ENCODE results near the gene SOX5. TPM values are rescaled to one million over a fixed set of nuclear protein-coding genes. Genes with fewer than 3 reads are reported as not detected.

The SOX5 gene
- total RNA-seq, 2 experiments from 2014 or later, result not detected

DNA sequence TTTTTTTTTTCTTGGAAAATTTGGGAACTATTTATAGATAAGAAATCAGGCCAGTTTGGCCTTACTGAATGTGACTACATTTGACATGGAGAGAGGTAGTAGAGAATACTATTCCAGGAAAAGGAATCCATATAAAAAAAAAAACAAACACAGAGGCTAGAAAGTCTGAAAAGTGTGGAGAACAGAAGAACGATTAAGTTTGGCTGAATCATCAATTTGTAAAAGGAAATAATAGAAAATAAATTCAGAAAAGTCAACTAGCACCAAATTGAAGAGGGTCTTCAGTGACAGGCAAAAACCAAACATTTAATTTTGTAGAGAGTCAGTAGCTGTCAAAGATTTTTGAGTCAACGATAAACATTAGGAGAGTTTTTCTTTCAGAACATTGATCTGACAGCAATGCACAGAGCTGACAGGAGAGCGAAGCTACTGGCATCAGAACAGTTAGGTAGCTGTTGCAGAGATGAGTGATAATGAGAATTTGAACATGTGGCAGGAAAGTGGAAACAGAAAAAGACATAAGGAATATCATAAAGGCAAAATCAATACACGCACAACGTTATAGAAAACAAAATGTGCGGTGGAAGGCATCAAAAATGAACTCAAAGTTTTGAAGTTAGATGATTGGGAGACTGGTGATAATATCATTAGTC is 241.2 kb downstream of the SOX5 start:
- ChIA-PET CTCF (no interaction called here), POLR2A (no interaction called here)
- Mint-ChIP-seq H3K27me3 (no peaks in the 10 kb centered on the region), H3K4me1 (no peaks in the 10 kb centered on the region), H3K36me3 (ENCODE audit: low read depth) (no peaks in the 10 kb centered on the region), H3K27ac (no peak overlapping the region), H3K4me3 (no peak overlapping the region), H3K9me3 (no peaks in the 10 kb centered on the region)
- no peak for DNase-seq

- H3K4me3 Mint-ChIP-seq, result no peak overlapping the region
- POLR2A ChIA-PET, result no interaction called here
Measured at GRCh38 chr12:23707270-23707669, 242.2 kb downstream of the SOX5 start.

GRCh38 chr12:23704992-23705943 is 244.2 kb downstream of the SOX5 start:
- Mint-ChIP-seq H3K9me3 (no peaks in the 10 kb centered on the region), H3K4me3 (no peak overlapping the region), H3K4me1 (no peaks in the 10 kb centered on the region), H3K27me3 (no peaks in the 10 kb centered on the region), H3K27ac (no peak overlapping the region), H3K36me3 (ENCODE audit: low read depth) (no peaks in the 10 kb centered on the region)
- ChIA-PET POLR2A (no interaction called here), CTCF (no interaction called here)
- DNase-seq, result no peak

More at GRCh38 chr12:23707270-23707669, 242.2 kb downstream of the SOX5 start:
- no peak for DNase-seq
- H3K27me3 Mint-ChIP-seq, result no peaks in the 10 kb centered on the region
- CTCF ChIA-PET, result no interaction called here
- H3K36me3 Mint-ChIP-seq (ENCODE audit: low read depth), result no peaks in the 10 kb centered on the region
- H3K27ac Mint-ChIP-seq, result no peak overlapping the region
- H3K4me1 Mint-ChIP-seq, result no peaks in the 10 kb centered on the region
- no peaks in the 10 kb centered on the region for H3K9me3 Mint-ChIP-seq

DNA sequence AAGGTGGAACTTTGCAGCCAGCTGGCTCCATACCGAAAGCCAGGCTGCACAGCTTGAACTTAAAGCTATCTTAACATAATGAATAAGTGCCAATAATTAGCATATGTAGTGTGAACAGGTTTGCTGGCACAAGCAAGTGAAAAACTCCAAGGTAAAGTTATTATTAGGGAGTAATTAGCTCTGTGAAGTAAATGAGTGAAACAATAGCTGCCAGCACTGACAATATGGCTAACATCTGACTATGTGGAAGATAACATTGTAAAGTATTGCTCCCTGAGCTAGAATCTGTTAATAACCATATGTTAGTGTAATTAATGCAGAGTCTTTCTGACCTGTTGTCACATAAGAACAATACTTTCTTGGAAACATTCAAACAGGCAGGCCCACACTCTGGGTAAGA is 246.4 kb downstream of the SOX5 start:
- CTCF ChIA-PET, result no interaction called here
- H3K9me3 Mint-ChIP-seq, result no peaks in the 10 kb centered on the region

GRCh38 chr12:23699031-23699430 is 250.4 kb downstream of the SOX5 start:
- H3K27ac Mint-ChIP-seq, result no peak overlapping the region
- H3K4me1 Mint-ChIP-seq, result no peaks in the 10 kb centered on the region
- no peak overlapping the region for H3K4me3 Mint-ChIP-seq
- ChIA-PET POLR2A (no interaction called here), CTCF (no interaction called here)
- H3K36me3 Mint-ChIP-seq (ENCODE audit: low read depth), result no peaks in the 10 kb centered on the region
- no peak for DNase-seq
- H3K27me3 Mint-ChIP-seq, result no peaks in the 10 kb centered on the region
- H3K9me3 Mint-ChIP-seq, result no peaks in the 10 kb centered on the region

More for the DNA sequence above, 246.4 kb downstream of the SOX5 start:
- H3K4me1 Mint-ChIP-seq, result no peaks in the 10 kb centered on the region
- H3K4me3 Mint-ChIP-seq, result no peak overlapping the region
- no peak for DNase-seq
- H3K36me3 Mint-ChIP-seq (ENCODE audit: low read depth), result no peaks in the 10 kb centered on the region
- POLR2A ChIA-PET, result no interaction called here
- no peak overlapping the region for H3K27ac Mint-ChIP-seq
- no peaks in the 10 kb centered on the region for H3K27me3 Mint-ChIP-seq

GRCh38 chr12:23694920-23695319 is 254.6 kb downstream of the SOX5 start:
- H3K4me3 Mint-ChIP-seq, result no peak overlapping the region
- DNase-seq, result no peak
- no peaks in the 10 kb centered on the region for H3K27me3 Mint-ChIP-seq
- no peaks in the 10 kb centered on the region for H3K4me1 Mint-ChIP-seq
- no peaks in the 10 kb centered on the region for H3K9me3 Mint-ChIP-seq
- POLR2A ChIA-PET, result no interaction called here
- H3K27ac Mint-ChIP-seq, result no peak overlapping the region
- CTCF ChIA-PET, result interaction anchor here (0.8 kb wide), 1 partner anchor 11 kb away, joined by 3 read pairs; no protein-coding TSS in a partner anchor
- no peaks in the 10 kb centered on the region for H3K36me3 Mint-ChIP-seq (ENCODE audit: low read depth)

DNA sequence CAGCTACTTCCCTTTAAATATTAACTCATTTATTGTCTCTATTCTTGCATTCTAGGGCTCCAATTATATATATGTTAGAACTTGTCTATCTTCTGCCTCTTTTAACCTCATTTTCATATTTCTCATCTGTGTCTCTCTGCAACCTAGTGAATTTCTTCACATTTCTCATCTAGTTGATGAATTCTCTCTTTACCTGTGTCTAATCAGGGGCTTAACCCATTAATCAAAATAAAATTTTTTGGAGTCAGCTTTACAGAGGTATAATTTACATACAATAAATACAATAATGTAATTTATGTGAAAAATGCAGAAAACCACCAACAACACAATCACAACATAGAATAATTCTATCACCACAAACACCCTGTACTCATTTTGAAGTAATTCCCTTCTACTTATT is 255.2 kb downstream of the SOX5 start:
- no peak for DNase-seq
- ChIA-PET POLR2A (no interaction called here), CTCF (interaction anchor here (0.8 kb wide), 1 partner anchor 10 kb away, joined by 3 read pairs; no protein-coding TSS in a partner anchor)
- no peaks in the 10 kb centered on the region for H3K4me1 Mint-ChIP-seq
- no peaks in the 10 kb centered on the region for H3K27me3 Mint-ChIP-seq
- H3K36me3 Mint-ChIP-seq (ENCODE audit: low read depth), result no peaks in the 10 kb centered on the region
- H3K4me3 Mint-ChIP-seq, result no peak overlapping the region
- H3K9me3 Mint-ChIP-seq, result no peaks in the 10 kb centered on the region
- H3K27ac Mint-ChIP-seq, result no peak overlapping the region

DNA sequence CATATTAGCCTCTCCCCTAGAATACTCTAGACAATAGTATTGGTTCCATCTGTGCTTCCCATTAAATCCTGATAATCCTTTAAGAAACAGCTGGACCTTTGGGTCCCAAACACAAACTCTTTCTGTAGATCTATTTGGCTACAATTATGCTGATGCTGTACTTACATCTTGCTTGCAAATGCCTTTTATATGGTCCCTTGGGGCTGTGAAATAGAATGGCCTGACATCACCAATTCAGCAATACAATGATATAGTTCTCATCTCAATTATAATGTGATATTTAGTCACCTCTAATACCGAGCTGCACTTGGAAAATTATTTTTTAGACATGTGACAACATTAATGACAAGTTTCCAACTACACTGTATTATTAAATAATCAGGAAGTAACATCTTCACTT is 261.5 kb downstream of the SOX5 start:
- H3K9me3 Mint-ChIP-seq, result no peaks in the 10 kb centered on the region
- no peak overlapping the region for H3K4me3 Mint-ChIP-seq
- ChIA-PET CTCF (interaction anchor here (0.6 kb wide), 1 partner anchor 92 kb away, joined by 6 read pairs; no protein-coding TSS in a partner anchor), POLR2A (no interaction called here)
- no peak overlapping the region for H3K27ac Mint-ChIP-seq
- H3K27me3 Mint-ChIP-seq, result no peaks in the 10 kb centered on the region
- no peaks in the 10 kb centered on the region for H3K36me3 Mint-ChIP-seq (ENCODE audit: low read depth)
- DNase-seq, result no peak
- no peaks in the 10 kb centered on the region for H3K4me1 Mint-ChIP-seq

GRCh38 chr12:23686095-23686494 is 263.4 kb downstream of the SOX5 start:
- Mint-ChIP-seq H3K9me3 (no peaks in the 10 kb centered on the region), H3K36me3 (ENCODE audit: low read depth) (no peaks in the 10 kb centered on the region), H3K4me3 (no peak overlapping the region), H3K4me1 (no peaks in the 10 kb centered on the region), H3K27ac (no peak overlapping the region), H3K27me3 (no peaks in the 10 kb centered on the region)
- DNase-seq, result no peak
- CTCF ChIA-PET, result no interaction called here
- POLR2A ChIA-PET, result no interaction called here

DNA sequence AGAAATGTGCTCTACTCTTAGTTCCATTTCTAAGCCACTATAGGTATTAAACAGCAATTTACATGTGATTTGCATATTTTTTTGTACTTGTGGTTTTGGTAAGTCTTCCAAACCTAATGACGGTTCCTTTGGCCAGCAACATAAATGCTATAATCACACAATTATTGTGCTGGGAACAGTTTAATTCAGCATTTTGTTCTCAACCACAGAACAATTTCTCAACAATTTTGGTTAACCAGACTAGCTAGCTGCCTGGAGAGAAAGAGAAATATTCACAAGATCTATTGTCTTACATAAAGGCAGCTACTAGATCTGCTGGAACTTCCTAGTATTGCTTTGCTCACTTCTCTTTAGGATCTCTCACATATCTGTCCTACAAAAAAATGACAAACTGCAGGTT is 265.3 kb downstream of the SOX5 start:
- no peaks in the 10 kb centered on the region for H3K27me3 Mint-ChIP-seq
- no peaks in the 10 kb centered on the region for H3K9me3 Mint-ChIP-seq
- ChIA-PET POLR2A (no interaction called here), CTCF (interaction anchor here (0.9 kb wide), 1 partner anchor 11 kb away, joined by 3 read pairs; no protein-coding TSS in a partner anchor)
- no peaks in the 10 kb centered on the region for H3K4me1 Mint-ChIP-seq
- no peak overlapping the region for H3K4me3 Mint-ChIP-seq
- no peak overlapping the region for H3K27ac Mint-ChIP-seq
- no peak for DNase-seq
- H3K36me3 Mint-ChIP-seq (ENCODE audit: low read depth), result no peaks in the 10 kb centered on the region

GRCh38 chr12:23681237-23681636 is 268.2 kb downstream of the SOX5 start:
- H3K27me3 Mint-ChIP-seq, result no peaks in the 10 kb centered on the region
- ChIA-PET CTCF (interaction anchor here (1.4 kb wide), 1 partner anchor 11 kb away, joined by 3 read pairs; no protein-coding TSS in a partner anchor), POLR2A (no interaction called here)
- no peak overlapping the region for H3K4me3 Mint-ChIP-seq
- H3K27ac Mint-ChIP-seq, result no peak overlapping the region
- H3K36me3 Mint-ChIP-seq (ENCODE audit: low read depth), result no peaks in the 10 kb centered on the region
- no peaks in the 10 kb centered on the region for H3K9me3 Mint-ChIP-seq
- H3K4me1 Mint-ChIP-seq, result no peaks in the 10 kb centered on the region
- DNase-seq, result no peak

- H3K4me3 Mint-ChIP-seq, result no peak overlapping the region
- DNase-seq, result no peak
- H3K27me3 Mint-ChIP-seq, result no peaks in the 10 kb centered on the region
- H3K36me3 Mint-ChIP-seq (ENCODE audit: low read depth), result no peaks in the 10 kb centered on the region
- POLR2A ChIA-PET, result no interaction called here
- no peaks in the 10 kb centered on the region for H3K9me3 Mint-ChIP-seq
- H3K4me1 Mint-ChIP-seq, result no peaks in the 10 kb centered on the region
- CTCF ChIA-PET, result no interaction called here
- no peak overlapping the region for H3K27ac Mint-ChIP-seq
Measured at GRCh38 chr12:23674064-23674463, 275.4 kb downstream of the SOX5 start.

GRCh38 chr12:23671881-23672280 is 277.6 kb downstream of the SOX5 start:
- H3K27ac Mint-ChIP-seq, result no peak overlapping the region
- no peaks in the 10 kb centered on the region for H3K4me1 Mint-ChIP-seq
- no peak overlapping the region for H3K4me3 Mint-ChIP-seq
- ChIA-PET CTCF (no interaction called here), POLR2A (no interaction called here)
- no peaks in the 10 kb centered on the region for H3K27me3 Mint-ChIP-seq
- no peaks in the 10 kb centered on the region for H3K9me3 Mint-ChIP-seq
- no peak for DNase-seq
- H3K36me3 Mint-ChIP-seq (ENCODE audit: low read depth), result no peaks in the 10 kb centered on the region

Data from activated CD4-positive, alpha-beta T cell treated with anti-CD3 and anti-CD28 coated beads, Interleukin-2, amount 10 ng/mL, durations not matched to agents 7 days and 5 days (primary cell).